Endometrial microvascular endothelial cells (primary cell): ENCODE results near the gene VWDE. TPM values are rescaled to one million over a fixed set of nuclear protein-coding genes. Genes with fewer than 3 reads are reported as not detected.

ENCODE experiments used
- in situ Hi-C: cut with HindIII; loops from 2 replicates; pipeline ENCODE4 v1.10.0; 2017; ENCODE audit warnings: low sequenced_read_pairs, low pct_unique_long_range_greater_than_20kb; ENCODE audit errors: inconsistent ontology term
- total RNA-seq: library from RNA; depleted of rRNA; stranded (reverse); fragments of >200 nt; gene quantifications from one replicate; pipeline ENCODE4 v1.2.3, GENCODE V29; 2015; ENCODE audit errors: inconsistent ontology term

Gene VWDE
- total RNA-seq, 1 donor from 2014 or later = not detected

GRCh38 chr7:12358694-12359093, 45.0 kb downstream of the VWDE start:
- in situ Hi-C loops = no loop called here

- in situ Hi-C loops = no loop called here
These were observed 46.2 kb downstream of the VWDE start for GRCh38 chr7:12357508-12357907.

- in situ Hi-C loops = no loop called here
These were observed 51.8 kb downstream of the VWDE start for GRCh38 chr7:12351843-12352242.

GRCh38 chr7:12350971-12351370, 52.7 kb downstream of the VWDE start:
- in situ Hi-C loops = no loop called here

GRCh38 chr7:12337095-12337494, 66.6 kb downstream of the VWDE start:
- in situ Hi-C loops = no loop called here

- in situ Hi-C loops = no loop called here
These were observed 74.5 kb downstream of the VWDE start for GRCh38 chr7:12328888-12329770.

GRCh38 chr7:12327922-12328321, 75.7 kb downstream of the VWDE start:
- in situ Hi-C loops = no loop called here

GRCh38 chr7:12325646-12326045, 78.0 kb downstream of the VWDE start:
- in situ Hi-C loops = no loop called here

GRCh38 chr7:12323415-12323814, 80.2 kb downstream of the VWDE start:
- in situ Hi-C loops = no loop called here

GRCh38 chr7:12322903-12323300, 80.8 kb downstream of the VWDE start:
- in situ Hi-C loops = no loop called here

- in situ Hi-C loops = no loop called here
These were observed 81.3 kb downstream of the VWDE start for GRCh38 chr7:12322284-12322902.

GRCh38 chr7:12320987-12321647, 82.5 kb downstream of the VWDE start:
- in situ Hi-C loops = no loop called here

GRCh38 chr7:12320241-12320986, 83.3 kb downstream of the VWDE start:
- in situ Hi-C loops = no loop called here

- in situ Hi-C loops = no loop called here
These were observed 86.0 kb downstream of the VWDE start for GRCh38 chr7:12317675-12318074.

- in situ Hi-C loops = no loop called here
These were observed 86.7 kb downstream of the VWDE start for GRCh38 chr7:12316925-12317324.

- in situ Hi-C loops = no loop called here
These were observed 88.6 kb downstream of the VWDE start for GRCh38 chr7:12315049-12315448.

GRCh38 chr7:12314199-12314598, 89.5 kb downstream of the VWDE start:
- in situ Hi-C loops = no loop called here

- in situ Hi-C loops = no loop called here
These were observed 98.2 kb downstream of the VWDE start for GRCh38 chr7:12305502-12305901.

GRCh38 chr7:12303495-12303894, 100.2 kb downstream of the VWDE start:
- in situ Hi-C loops = no loop called here
